G401 (cell line): ENCODE results near the gene SLX4IP. TPM values are rescaled to one million over a fixed set of nuclear protein-coding genes. Genes with fewer than 3 reads are reported as not detected.
"Not testable (repeated sequence)": the region's sequence is repeated elsewhere in the genome, so short reads cannot be mapped to it uniquely, and the experiment has no call there.

Experiments used
- DNase-seq: peaks from one replicate; pipeline ENCODE4 v3.0.0-alpha.2; 2015; ENCODE audit warnings: low spot score
- in situ Hi-C: cut with HindIII; loops from 2 replicates; pipeline ENCODE4 v1.10.0; 2016; ENCODE audit warnings: low sequenced_read_pairs, mixed read lengths
- total RNA-seq: library from RNA; depleted of rRNA; stranded (reverse); fragments of >200 nt; shearing (Covaris generic); gene quantifications from 2 replicates; pipeline ENCODE4 v1.2.3, GENCODE V29; 2014

The SLX4IP gene
- total RNA-seq, 1 experiment from 2014 or later, result 2.7 TPM

DNA sequence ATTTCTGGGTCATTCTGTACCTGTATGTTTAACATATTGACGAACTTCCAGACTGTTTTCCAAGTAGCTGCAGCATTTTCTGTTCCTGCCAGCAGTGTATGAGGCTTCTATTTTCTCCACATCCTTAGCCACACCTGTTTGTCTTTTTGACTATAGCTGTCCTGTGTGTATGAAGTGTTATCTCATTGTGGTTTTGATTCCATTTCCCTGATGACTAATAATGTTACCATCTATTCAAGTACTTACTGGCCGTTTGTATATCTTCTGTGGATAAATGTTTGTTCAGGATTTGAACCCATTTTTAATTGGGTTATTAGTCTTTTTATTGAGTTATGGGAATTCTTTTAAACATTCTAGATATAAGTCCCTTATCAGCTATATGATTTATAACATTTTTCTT, 143.5 kb downstream of the SLX4IP start:
- DNase-seq, result no peak
- in situ Hi-C loops, result no loop called here

DNA sequence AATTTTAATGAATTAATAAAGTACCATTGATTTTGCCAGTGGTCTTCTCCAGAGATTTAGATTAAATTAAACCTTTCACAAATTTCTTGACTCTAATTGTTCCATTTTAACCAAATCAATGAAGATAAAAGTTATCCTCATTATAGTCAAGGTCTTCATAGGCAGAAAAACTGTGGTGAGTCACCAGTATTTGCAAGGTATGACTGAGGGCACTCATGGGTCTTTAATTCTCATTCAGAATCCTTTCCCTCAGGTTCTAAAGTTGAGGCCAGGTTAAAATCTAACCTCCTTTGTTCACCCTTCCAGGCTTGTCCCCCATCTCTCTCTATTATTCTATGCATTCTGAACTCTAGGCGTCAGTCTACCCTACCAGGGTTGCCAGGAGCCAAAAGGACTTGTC, 144.8 kb downstream of the SLX4IP start:
- DNase-seq, result no peak
- in situ Hi-C loops, result no loop called here

- in situ Hi-C loops, result no loop called here
- no peak for DNase-seq
These were observed 145.6 kb downstream of the SLX4IP start for GRCh38 chr20:10580700-10581099.

- DNase-seq, result no peak
These were observed 146.7 kb downstream of the SLX4IP start for GRCh38 chr20:10581823-10582222.

DNA sequence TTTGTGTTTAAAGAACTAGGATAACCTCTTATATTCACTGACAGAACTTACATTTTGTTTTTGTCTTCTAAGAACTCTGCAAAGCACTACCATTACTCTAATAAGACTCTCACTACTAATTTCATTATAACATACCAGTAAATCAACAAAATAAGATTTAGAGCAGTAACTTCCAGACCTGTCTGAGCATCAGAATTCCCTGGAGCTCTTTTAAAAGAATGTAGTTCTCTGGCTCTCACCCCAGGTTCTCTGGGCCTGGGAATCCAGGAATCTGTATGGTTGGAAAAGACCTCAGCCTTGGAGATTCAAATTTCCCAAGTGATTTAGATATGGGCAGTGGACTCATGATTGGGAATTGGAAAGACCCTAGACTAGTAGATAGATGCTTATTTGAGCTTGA, 149.3 kb downstream of the SLX4IP start:
- no peak for DNase-seq
- in situ Hi-C loops, result no loop called here

More at GRCh38 chr20:10581823-10582222, 146.7 kb downstream of the SLX4IP start:
- in situ Hi-C loops, result no loop called here

- DNase-seq, result no peak
- in situ Hi-C loops, result no loop called here
These were observed 150.2 kb downstream of the SLX4IP start for GRCh38 chr20:10585308-10585707.

DNA sequence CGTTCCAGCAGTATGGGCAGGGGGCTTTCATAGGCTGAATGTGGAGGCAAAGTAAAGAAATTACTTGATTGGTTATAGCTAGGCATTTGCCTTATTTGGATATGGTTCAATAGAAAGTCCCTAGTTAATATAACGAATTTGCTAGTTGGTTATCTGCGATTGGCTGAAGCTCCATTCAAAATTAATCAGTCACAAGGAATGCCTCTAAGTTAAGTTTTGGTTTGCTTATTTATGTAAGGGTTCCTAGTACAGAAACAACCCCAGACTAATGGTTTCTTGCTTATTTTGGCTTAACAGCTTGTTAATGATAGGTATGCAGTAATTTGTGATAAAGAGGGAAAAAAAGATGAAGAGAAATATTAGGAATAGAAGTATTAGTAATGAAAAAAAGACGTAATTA, 151.2 kb downstream of the SLX4IP start:
- in situ Hi-C loops, result no loop called here

GRCh38 chr20:10590446-10590845, 155.3 kb downstream of the SLX4IP start:
- in situ Hi-C loops, DNase-seq: not testable (repeated sequence)

More for the DNA sequence above, 151.2 kb downstream of the SLX4IP start:
- DNase-seq, result no peak

DNA sequence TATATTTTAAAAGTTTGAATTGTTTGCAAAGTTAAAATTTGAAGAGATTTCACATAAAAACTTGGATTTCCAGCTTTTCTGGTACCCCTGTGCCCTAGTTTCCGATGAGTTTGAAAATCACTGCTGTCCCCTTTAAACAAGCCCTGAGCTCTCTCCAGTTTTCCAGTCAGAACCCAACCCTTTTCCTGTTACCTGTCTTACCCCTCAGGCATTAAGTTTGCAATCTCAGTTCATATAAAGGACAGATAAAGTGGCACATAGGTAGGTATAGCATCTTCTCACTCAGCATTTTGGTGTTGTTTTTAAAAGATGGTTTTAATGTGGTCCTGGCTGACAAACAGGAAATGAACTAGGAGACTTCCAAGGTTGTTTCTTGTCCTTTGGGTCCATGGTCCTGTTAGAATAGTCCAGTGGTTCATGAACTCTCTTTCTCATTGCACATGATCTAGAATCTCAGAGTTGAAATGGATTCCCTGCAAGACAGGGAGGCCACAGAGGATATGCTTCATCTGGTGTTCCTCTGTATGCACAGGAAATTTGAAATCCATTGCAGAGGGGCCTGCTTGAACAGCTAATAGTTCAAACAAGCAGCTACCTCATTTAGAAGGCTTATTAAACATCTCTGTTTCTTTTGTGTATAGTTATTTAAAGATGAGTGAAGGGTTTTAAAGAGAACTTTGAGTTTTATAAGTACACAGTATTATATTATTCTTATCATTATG, 156.0 kb downstream of the SLX4IP start:
- DNase-seq, result no peak
- in situ Hi-C loops, result no loop called here

DNA sequence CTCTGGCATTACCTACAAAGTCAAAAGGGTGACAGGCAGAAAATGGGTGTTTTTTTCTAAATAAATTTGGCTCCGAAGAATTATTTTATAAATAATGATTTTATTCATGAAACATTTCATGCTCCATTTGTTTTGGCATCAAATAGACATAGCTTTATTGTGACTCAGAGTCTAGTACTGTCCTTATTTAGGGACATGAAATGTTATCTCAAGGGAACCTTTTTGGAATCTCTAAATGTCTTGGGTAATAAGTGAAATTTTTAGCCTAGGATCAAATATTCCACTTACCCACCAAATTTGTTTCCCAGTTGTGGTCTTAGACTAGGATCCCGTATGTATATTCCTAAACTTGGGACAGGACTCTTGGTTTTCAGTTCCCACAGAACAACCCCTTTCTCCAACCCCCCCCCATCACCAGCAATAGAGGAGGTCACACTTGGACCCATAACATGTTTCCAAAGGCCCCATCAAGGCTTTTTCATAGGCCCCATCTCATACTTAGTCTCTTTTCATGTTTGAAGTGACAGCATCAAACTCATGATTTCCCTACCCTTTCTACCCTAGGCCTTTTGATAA, 156.9 kb downstream of the SLX4IP start:
- in situ Hi-C loops, result no loop called here

GRCh38 chr20:10594296-10594868, 159.3 kb downstream of the SLX4IP start:
- no peak for DNase-seq
- in situ Hi-C loops, result no loop called here

More for the DNA sequence above, 156.9 kb downstream of the SLX4IP start:
- no peak for DNase-seq

GRCh38 chr20:10595266-10595665, 160.2 kb downstream of the SLX4IP start:
- in situ Hi-C loops, result no loop called here
- no peak for DNase-seq

GRCh38 chr20:10595985-10596384, 160.9 kb downstream of the SLX4IP start:
- DNase-seq, result no peak
- in situ Hi-C loops, result no loop called here

- DNase-seq, result no peak
- in situ Hi-C loops, result no loop called here
These were observed 161.6 kb downstream of the SLX4IP start for GRCh38 chr20:10596710-10597121.

GRCh38 chr20:10597637-10598036, 162.5 kb downstream of the SLX4IP start:
- in situ Hi-C loops, result no loop called here
- DNase-seq, result no peak

DNA sequence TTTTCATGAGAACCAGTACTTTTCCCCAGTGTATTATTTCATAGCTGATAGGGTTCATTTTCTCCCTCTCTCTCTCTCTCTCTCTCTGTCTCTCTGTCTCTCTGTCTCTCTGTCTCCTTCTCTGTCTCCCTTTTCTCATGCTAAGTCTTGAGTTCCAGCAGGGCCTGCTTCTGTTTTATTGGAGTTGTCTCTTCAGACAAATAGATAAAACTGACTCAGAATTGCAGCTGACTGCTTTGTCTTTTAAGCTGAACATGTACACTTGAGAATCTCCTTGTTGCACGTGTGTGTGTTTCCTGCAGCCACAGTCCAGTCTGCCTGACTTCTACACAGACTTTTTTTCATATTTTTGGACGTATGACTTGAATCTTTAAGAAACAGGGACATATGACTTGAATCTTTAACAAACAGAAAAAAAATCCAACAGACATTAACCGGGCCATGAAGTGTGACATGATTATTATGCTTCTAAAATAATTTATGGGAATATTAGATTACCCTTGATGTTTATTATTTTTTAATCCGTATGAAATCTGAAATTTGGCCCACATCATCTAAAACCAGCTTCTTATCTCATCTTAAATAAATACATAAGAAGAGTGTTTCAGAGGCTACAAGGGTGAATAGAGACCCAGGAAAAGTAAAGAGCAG, 167.2 kb downstream of the SLX4IP start:
- in situ Hi-C loops, result no loop called here
- no peak for DNase-seq

GRCh38 chr20:10603378-10603777, 168.3 kb downstream of the SLX4IP start:
- no peak for DNase-seq
- in situ Hi-C loops, result no loop called here

GRCh38 chr20:10603971-10604864, 169.1 kb downstream of the SLX4IP start:
- no peak for DNase-seq
- in situ Hi-C loops, result no loop called here

DNA sequence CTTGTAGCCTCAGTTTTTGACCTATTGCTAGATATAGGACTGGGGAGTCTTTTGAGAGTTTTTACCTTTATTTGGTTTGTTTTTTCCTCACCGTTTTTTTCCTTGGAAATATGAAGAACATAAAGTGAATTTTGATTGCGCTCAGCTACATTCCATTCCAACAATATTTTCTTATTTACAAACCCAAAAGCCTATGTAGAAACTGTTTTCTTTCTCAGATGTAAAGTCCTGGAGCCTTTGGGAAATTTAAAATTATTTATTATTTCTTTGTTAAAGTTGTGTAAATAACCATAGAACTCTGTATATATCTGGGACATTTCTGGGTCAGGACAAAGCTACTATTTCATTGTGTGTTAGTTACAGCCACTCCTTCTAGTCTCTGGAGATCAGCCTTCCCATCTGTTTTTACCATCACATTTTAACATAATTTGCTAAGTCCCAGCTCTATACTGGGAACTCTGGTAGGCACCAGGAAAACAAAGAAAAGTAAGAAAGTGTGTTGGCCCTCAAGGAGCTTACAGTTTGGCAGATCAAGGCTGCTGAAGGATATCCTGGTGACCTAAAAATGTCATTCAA, 169.8 kb downstream of the SLX4IP start:
- DNase-seq, result no peak
- in situ Hi-C loops, result no loop called here
